HCT116 (cell line): ENCODE data around the gene SZT2. TPM values are rescaled to one million over a fixed set of nuclear protein-coding genes. Genes with fewer than 3 reads are reported as not detected.
A peak's percentile ranks its signal among the peaks of the same experiment; 100 is the strongest.

Experiments
- ATAC-seq: fragments of 200-7000 bp; cut with Tn5 transposase; 2 replicates; pipeline ENCODE4 v1.9.1; 2020; ENCODE audit warnings: mild to moderate bottlenecking, moderate library complexity
- BruUV-seq: library from RNA; stranded (reverse); fragments of 400-500 nt; replicated peaks from 2 replicates; lab custom pipeline; 2021; lab: Mats Ljungman, UMichigan
- CTCF ChIA-PET: fragments of 300-600 bp; sonication (Branson Sonifier 250); formaldehyde crosslinking; loops from one replicate; lab custom pipeline; 2021; ENCODE audit warnings: antibody characterized with exemption; lab: Charles Lee
- POLR2A ChIA-PET: fragments of 300-600, 350-600 bp; sonication (Branson Sonifier 250); formaldehyde crosslinking; loops from one replicate; lab custom pipeline; 2021; ENCODE audit warnings: antibody characterized with exemption; lab: Charles Lee
- RAD21 ChIA-PET, 2 experiments: fragments of 300-600 bp; sonication (Branson Sonifier 250); formaldehyde crosslinking; loops; one replicate each; lab custom pipeline; 2023; ENCODE audit warnings: low total read pairs in 2 of 2; ENCODE audit not compliant: uncharacterized antibody in 2 of 2, unreplicated experiment in 2 of 2, low non-redundant PET in 1 of 2; lab: Charles Lee
- DNase-seq: peaks from one replicate; pipeline ENCODE4 v3.0.0-alpha.2; 2010; ENCODE audit warnings: low read depth, low spot score
- H2AFZ ChIP-seq: fragments of 200-600 bp; shearing (Covaris generic), sonication (generic); 2 replicates; pipeline ENCODE4 v1.6.1; 2017; ENCODE audit warnings: low read depth, mixed run types, mixed read lengths, antibody characterized with exemption, low read length; ENCODE audit not compliant: poor library complexity, severe bottlenecking
- H3K27ac ChIP-seq: 2 replicates; pipeline ENCODE4 v1.5.1; 2012; ENCODE audit warnings: low read depth, low read length
- H3K27me3 ChIP-seq: fragments of 200-600 bp; sonication (generic); 2 replicates; pipeline ENCODE4 v1.6.1; 2016; ENCODE audit warnings: mixed run types, low read length, mixed read lengths; ENCODE audit not compliant: insufficient read depth
- H3K36me3 ChIP-seq, 2 experiments: fragments of 200-500 bp in 1 of 2; fragments of 200-600 bp in 1 of 2; sonication (Bioruptor generic) in 1 of 2; sonication (generic) in 1 of 2; 2 replicates each; pipeline versions ENCODE4 v1.5.1 to v1.6.1; 2014 to 2016; ENCODE audit warnings: low read length in 2 of 2, inconsistent platforms in 1 of 2, mixed read lengths in 1 of 2, mixed run types in 1 of 2; ENCODE audit not compliant: insufficient read depth in 2 of 2, control insufficient read depth in 1 of 2
- H3K4me1 ChIP-seq, 2 experiments: fragments of 200-600 bp in 1 of 2; sonication (generic) in 1 of 2; 2 replicates each; pipeline versions ENCODE4 v1.5.1 to v1.6.1; 2012 to 2017; ENCODE audit warnings: low read length in 2 of 2, inconsistent platforms in 1 of 2, mild to moderate bottlenecking in 1 of 2, mixed read lengths in 1 of 2, mixed run types in 1 of 2, moderate library complexity in 1 of 2; ENCODE audit not compliant: insufficient read depth in 2 of 2, control insufficient read depth in 1 of 2
- H3K4me2 ChIP-seq: fragments of 200-600 bp; sonication (generic); 2 replicates; pipeline ENCODE4 v1.6.1; 2017; ENCODE audit warnings: mixed run types, low read length, mixed read lengths
- H3K4me3 ChIP-seq, 2 experiments: fragments of 200-600 bp in 1 of 2; sonication (generic) in 1 of 2; replicated peaks in 1 of 2; 2 replicates each; pipeline ENCODE4 v1.5.1; 2011 to 2016; ENCODE audit warnings: low read length in 2 of 2, control low read depth in 1 of 2, low read depth in 1 of 2, mild to moderate bottlenecking in 1 of 2, mixed read lengths in 1 of 2, mixed run types in 1 of 2
- H3K79me2 ChIP-seq: fragments of 200-600 bp; sonication (generic); 2 replicates; pipeline ENCODE4 v1.6.1; 2017; ENCODE audit warnings: mild to moderate bottlenecking, mixed run types, low read length, moderate library complexity, mixed read lengths; ENCODE audit not compliant: insufficient read depth
- H3K9ac ChIP-seq: fragments of 200-600 bp; sonication (generic); 2 replicates; pipeline ENCODE4 v1.6.1; 2016; ENCODE audit warnings: low read length, mixed read lengths
- H3K9me2 ChIP-seq: fragments of 200-600 bp; sonication (generic), shearing (Covaris generic); 2 replicates; pipeline ENCODE4 v1.6.1; 2017; ENCODE audit warnings: mixed run types, mild to moderate bottlenecking, moderate library complexity; ENCODE audit not compliant: insufficient read depth
- H3K9me3 ChIP-seq, 2 experiments: fragments of 200-500 bp in 1 of 2; fragments of 200-600 bp in 1 of 2; sonication (Bioruptor generic) in 1 of 2; sonication (generic) in 1 of 2; 2 replicates each; pipeline ENCODE4 v1.6.1; 2014 to 2017; ENCODE audit warnings: low read length in 2 of 2, mixed read lengths in 2 of 2, inconsistent platforms in 1 of 2, low read depth in 1 of 2, mild to moderate bottlenecking in 1 of 2, mixed run types in 1 of 2, moderate library complexity in 1 of 2; ENCODE audit not compliant: control insufficient read depth in 1 of 2, insufficient read depth in 1 of 2
- H4K20me1 ChIP-seq: fragments of 200-600 bp; sonication (generic), shearing (Covaris generic); 2 replicates; pipeline ENCODE4 v1.6.1; 2017; ENCODE audit warnings: mixed run types, mild to moderate bottlenecking, moderate library complexity; ENCODE audit not compliant: insufficient read depth
- CEBPB ChIP-seq: IDR thresholded peaks from 2 replicates; pipeline ENCODE4 v1.6.1; 2012; ENCODE audit warnings: low read depth
- ELF1 ChIP-seq: IDR thresholded peaks from 2 replicates; pipeline ENCODE4 v1.6.1; 2012; ENCODE audit warnings: low read depth, borderline replicate concordance
- FOSL1 ChIP-seq: IDR thresholded peaks from 2 replicates; pipeline ENCODE4 v1.6.1; 2012; ENCODE audit warnings: low read depth
- JUND ChIP-seq: IDR thresholded peaks from 2 replicates; pipeline ENCODE4 v1.6.1; 2012
- POLR2A ChIP-seq: IDR thresholded peaks from 2 replicates; pipeline ENCODE4 v1.7.0; 2011; ENCODE audit warnings: borderline replicate concordance; ENCODE audit not compliant: insufficient read depth, insufficient read length; ENCODE audit errors: extremely low read depth
- SIN3A ChIP-seq: IDR thresholded peaks from 2 replicates; pipeline ENCODE4 v1.6.1; 2012; ENCODE audit warnings: low read depth
- SRF ChIP-seq: IDR thresholded peaks from 2 replicates; pipeline ENCODE4 v1.6.1; 2012; ENCODE audit warnings: low read depth
- ZFX ChIP-seq: fragments of 450-650 bp; IDR thresholded peaks from 2 replicates; pipeline ENCODE4 v1.6.1; 2017
- intact Hi-C: fragments of 100-400 bp; cut with micrococcal nuclease; formaldehyde crosslinking; loops from 2 replicates; pipeline ENCODE4 v1.10.0; 2022
- total RNA-seq: library from RNA; stranded (reverse); gene quantifications from one replicate; pipeline ENCODE4 v1.2.1, GENCODE V29; 2021; ENCODE audit not compliant: unreplicated experiment
- TF ChIP-seq, protein P1 (sequence below): IDR thresholded peaks from 2 replicates; pipeline ENCODE4 v1.6.1; 2012; ENCODE audit warnings: low read depth
- TF ChIP-seq, protein P2 (sequence below), 3 experiments: fragments of 200-600 bp in 1 of 3; sonication (generic) in 1 of 3; IDR thresholded peaks in 2 of 3; conservative IDR thresholded peaks in 1 of 3; 2 replicates each; pipeline ENCODE4 v1.5.1; 2012 to 2017; ENCODE audit warnings: low read depth in 2 of 3, low read length in 2 of 3, antibody characterized with exemption in 1 of 3, borderline replicate concordance in 1 of 3, control low read depth in 1 of 3, mild to moderate bottlenecking in 1 of 3, mixed read lengths in 1 of 3, mixed run types in 1 of 3, moderate library complexity in 1 of 3; ENCODE audit not compliant: insufficient read depth in 1 of 3

The SZT2 gene
- total RNA-seq, 1 experiment from 2014 or later: 43.0 TPM

DNA sequence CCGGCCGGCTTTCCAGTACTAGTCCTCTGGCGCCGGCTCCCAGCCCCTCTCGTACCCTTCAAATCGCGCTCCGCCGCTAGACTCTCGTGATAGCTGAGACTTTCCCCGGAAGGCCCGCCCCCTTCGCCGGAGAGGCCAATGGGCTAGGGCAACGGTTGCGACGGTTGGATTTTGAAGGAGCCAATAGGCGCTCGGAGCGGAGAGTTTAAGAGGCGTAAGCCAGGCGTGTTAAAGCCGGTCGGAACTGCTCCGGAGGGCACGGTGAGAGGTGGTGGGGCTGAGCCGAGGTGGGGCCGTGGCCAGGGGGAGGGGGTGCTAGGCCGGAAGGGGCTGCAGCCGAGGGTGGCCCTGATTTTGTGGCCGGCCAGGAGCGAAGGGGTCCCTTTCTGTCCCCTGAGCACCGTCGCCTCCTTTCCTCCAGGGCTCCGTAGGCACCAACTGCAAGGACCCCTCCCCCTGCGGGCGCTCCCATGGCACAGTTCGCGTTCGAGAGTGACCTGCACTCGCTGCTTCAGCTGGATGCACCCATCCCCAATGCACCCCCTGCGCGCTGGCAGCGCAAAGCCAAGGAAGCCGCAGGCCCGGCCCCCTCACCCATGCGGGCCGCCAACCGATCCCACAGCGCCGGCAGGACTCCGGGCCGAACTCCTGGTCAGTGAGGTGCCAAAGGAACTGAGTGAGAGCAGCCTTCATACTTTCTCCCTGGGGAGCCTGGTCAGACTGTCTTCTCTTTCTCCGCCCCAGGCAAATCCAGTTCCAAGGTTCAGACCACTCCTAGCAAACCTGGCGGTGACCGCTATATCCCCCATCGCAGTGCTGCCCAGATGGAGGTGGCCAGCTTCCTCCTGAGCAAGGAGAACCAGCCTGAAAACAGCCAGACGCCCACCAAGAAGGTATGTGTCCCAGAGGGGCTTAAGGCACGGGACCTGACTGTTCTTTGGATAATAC lies 30.7 kb upstream of the SZT2 start, which contains the start of gene CDC20 (continued):
- TF ChIP-seq, protein P1, sequence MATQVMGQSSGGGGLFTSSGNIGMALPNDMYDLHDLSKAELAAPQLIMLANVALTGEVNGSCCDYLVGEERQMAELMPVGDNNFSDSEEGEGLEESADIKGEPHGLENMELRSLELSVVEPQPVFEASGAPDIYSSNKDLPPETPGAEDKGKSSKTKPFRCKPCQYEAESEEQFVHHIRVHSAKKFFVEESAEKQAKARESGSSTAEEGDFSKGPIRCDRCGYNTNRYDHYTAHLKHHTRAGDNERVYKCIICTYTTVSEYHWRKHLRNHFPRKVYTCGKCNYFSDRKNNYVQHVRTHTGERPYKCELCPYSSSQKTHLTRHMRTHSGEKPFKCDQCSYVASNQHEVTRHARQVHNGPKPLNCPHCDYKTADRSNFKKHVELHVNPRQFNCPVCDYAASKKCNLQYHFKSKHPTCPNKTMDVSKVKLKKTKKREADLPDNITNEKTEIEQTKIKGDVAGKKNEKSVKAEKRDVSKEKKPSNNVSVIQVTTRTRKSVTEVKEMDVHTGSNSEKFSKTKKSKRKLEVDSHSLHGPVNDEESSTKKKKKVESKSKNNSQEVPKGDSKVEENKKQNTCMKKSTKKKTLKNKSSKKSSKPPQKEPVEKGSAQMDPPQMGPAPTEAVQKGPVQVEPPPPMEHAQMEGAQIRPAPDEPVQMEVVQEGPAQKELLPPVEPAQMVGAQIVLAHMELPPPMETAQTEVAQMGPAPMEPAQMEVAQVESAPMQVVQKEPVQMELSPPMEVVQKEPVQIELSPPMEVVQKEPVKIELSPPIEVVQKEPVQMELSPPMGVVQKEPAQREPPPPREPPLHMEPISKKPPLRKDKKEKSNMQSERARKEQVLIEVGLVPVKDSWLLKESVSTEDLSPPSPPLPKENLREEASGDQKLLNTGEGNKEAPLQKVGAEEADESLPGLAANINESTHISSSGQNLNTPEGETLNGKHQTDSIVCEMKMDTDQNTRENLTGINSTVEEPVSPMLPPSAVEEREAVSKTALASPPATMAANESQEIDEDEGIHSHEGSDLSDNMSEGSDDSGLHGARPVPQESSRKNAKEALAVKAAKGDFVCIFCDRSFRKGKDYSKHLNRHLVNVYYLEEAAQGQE: no peak

DNA sequence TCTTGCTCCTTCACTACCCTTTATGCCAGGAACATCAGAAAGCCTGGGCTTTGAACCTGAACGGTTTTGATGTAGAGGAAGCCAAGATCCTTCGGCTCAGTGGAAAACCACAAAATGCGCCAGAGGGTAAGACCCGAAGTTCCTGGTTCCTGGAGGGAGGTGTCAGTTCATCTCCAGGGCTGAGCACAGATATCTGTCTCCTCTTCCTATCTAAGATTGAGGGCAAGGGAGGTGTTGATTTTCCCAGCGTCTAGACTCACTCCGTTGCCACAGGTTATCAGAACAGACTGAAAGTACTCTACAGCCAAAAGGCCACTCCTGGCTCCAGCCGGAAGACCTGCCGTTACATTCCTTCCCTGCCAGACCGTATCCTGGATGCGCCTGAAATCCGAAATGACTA lies 30.0 kb upstream of the SZT2 start:
- Histone ChIP-seq H4K20me1 (peaks cover 3% of the 10 kb centered on the region; the same call in 1 of the 2 replicates), H3K4me3 (peak overlapping the region; percentile 76 to 91), H3K36me3 (peaks cover 23 to 48% of the 10 kb centered on the region in 2 experiments), H3K9ac (peak overlapping the region; percentile 94), H3K9me3 (no peaks in the 10 kb centered on the region), H3K27me3 (no peaks in the 10 kb centered on the region), H3K4me2 (peak overlapping the region; percentile 83), H3K27ac (peak overlapping the region; percentile 76), H2AFZ (no peak overlapping the region), H3K4me1 (peaks cover 13 to 59% of the 10 kb centered on the region in 2 experiments), H3K79me2 (peaks cover 37% of the 10 kb centered on the region), H3K9me2 (no peaks in the 10 kb centered on the region)
- POLR2A ChIA-PET: interaction anchor here (1.2 to 2.0 kb wide), 2 partner anchors 9 to 74 kb away, joined by 3 to 10 read pairs; partner anchors contain the start of gene C1orf210
- DNase-seq (no peak), ATAC-seq (no peak)
- no peak for TF ChIP-seq JUND
- TF ChIP-seq SRF: no peak
- no peak for TF ChIP-seq ELF1
- no peak for TF ChIP-seq CEBPB
- no peak for TF ChIP-seq FOSL1
- TF ChIP-seq, protein P2, sequence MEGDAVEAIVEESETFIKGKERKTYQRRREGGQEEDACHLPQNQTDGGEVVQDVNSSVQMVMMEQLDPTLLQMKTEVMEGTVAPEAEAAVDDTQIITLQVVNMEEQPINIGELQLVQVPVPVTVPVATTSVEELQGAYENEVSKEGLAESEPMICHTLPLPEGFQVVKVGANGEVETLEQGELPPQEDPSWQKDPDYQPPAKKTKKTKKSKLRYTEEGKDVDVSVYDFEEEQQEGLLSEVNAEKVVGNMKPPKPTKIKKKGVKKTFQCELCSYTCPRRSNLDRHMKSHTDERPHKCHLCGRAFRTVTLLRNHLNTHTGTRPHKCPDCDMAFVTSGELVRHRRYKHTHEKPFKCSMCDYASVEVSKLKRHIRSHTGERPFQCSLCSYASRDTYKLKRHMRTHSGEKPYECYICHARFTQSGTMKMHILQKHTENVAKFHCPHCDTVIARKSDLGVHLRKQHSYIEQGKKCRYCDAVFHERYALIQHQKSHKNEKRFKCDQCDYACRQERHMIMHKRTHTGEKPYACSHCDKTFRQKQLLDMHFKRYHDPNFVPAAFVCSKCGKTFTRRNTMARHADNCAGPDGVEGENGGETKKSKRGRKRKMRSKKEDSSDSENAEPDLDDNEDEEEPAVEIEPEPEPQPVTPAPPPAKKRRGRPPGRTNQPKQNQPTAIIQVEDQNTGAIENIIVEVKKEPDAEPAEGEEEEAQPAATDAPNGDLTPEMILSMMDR (IDR thresholded peaks at IDR 0.05 in 2 of 3, conservative IDR thresholded peaks at IDR 0.05 in 1 of 3; ENCODE audit: borderline replicate concordance in 1 of 3, insufficient read depth in 1 of 3, low read depth in 2 of 3, low read length in 2 of 3): no peak
- TF ChIP-seq SIN3A: no peak
- TF ChIP-seq ZFX: no peak
- TF ChIP-seq POLR2A: no peak
- intact Hi-C loops: no loop called here
- no TSS peak for BruUV-seq
- CTCF ChIA-PET: interaction anchor here (2.6 kb wide), 1 partner anchor 133 kb away, joined by 12 read pairs; no protein-coding TSS in a partner anchor
- RAD21 ChIA-PET: no interaction called here
